ENCODE data around the gene ABCA13. TPM values are rescaled to one million over a fixed set of nuclear protein-coding genes. Genes with fewer than 3 reads are reported as not detected.

The ABCA13 gene
- total RNA-seq, 1 donor: 0.54 TPM

DNA sequence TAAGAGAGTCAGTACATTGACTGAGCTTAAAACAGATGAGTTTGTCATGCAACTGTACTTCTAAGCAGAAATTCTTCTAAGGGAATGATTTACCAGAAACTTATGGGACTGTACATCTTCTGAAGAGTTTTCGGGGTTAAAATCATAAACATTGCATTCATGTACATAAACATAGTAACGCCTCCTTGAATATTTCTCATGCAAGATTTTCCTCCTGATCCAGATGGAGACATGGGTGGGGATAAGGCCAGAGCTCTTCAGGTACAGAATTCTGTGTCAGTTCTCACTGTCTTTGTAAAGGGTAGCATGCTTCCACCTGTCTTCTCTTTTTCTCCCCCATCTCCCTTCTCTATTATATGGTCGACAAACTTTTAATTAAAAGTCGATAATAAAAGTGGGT lies 335.3 kb downstream of the ABCA13 start:
- H3K4me3 ChIP-seq (ENCODE audit: low read depth, low read length): no peak overlapping the region
- TF ChIP-seq CTCF (IDR thresholded peaks at IDR 0.05; ENCODE audit: insufficient read depth, low read length): no peak
- no peak for DNase-seq (ENCODE audit: low read depth)

DNA sequence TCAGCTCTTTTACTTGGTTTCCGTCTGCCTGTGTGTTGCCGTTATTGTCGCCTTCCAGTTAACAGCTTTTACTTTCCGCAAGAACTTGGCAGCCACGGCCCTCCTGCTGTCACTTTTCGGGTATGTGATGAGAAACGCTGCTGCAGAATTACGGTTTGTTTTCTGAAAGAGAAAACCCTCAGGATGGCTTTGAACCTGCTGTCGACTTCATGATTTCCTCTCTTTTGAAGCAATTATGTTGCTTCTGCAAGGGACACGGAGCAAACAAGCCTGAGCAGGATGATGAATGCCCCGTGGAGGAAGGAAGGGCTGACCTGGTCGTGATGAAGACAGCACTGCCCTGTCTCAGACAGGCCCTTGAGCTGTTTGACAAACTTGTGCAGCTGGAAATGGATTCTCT lies 339.8 kb downstream of the ABCA13 start:
- DNase-seq (ENCODE audit: low read depth): no peak
- TF ChIP-seq CTCF (IDR thresholded peaks at IDR 0.05; ENCODE audit: insufficient read depth, low read length): no peak
- H3K4me3 ChIP-seq (ENCODE audit: low read depth, low read length): no peak overlapping the region

- DNase-seq (ENCODE audit: low read depth): no peak
- no peak for TF ChIP-seq CTCF (IDR thresholded peaks at IDR 0.05; ENCODE audit: insufficient read depth, low read length)
- H3K4me3 ChIP-seq (ENCODE audit: low read depth, low read length): no peak overlapping the region
Observed at GRCh38 chr7:48512892-48513291, 341.6 kb downstream of the ABCA13 start.

GRCh38 chr7:48515171-48515570 lies 343.9 kb downstream of the ABCA13 start:
- no peak for DNase-seq (ENCODE audit: low read depth)
- H3K4me3 ChIP-seq (ENCODE audit: low read depth, low read length): no peak overlapping the region
- no peak for TF ChIP-seq CTCF (IDR thresholded peaks at IDR 0.05; ENCODE audit: insufficient read depth, low read length)

- TF ChIP-seq CTCF (IDR thresholded peaks at IDR 0.05; ENCODE audit: insufficient read depth, low read length): no peak
- DNase-seq (ENCODE audit: low read depth): no peak
- H3K4me3 ChIP-seq (ENCODE audit: low read depth, low read length): no peak overlapping the region
Observed at GRCh38 chr7:48518092-48518491, 346.8 kb downstream of the ABCA13 start.

DNA sequence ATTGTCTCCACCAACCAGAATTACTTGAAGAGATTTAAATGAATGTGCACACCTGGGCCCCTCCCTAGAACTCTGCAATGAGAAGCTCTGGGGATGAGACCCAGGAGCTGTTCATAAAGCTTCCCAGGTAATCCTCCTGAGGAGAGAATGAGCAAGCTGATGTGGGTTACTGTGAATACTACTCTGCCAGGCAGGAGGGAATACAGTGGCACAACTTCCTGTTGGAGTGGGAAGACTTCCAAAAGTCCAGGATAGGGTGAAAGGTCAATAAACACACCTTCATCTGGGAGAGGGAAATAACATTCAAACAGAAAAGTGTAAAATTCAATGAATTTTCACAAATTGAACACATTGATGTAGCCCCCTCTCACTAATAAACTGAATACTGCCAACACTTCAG lies 351.4 kb downstream of the ABCA13 start:
- H3K4me3 ChIP-seq (ENCODE audit: low read depth, low read length): no peak overlapping the region
- DNase-seq (ENCODE audit: low read depth): no peak
- no peak for TF ChIP-seq CTCF (IDR thresholded peaks at IDR 0.05; ENCODE audit: insufficient read depth, low read length)
